ENCODE measurements around the gene LAIR1. TPM values are rescaled to one million over a fixed set of nuclear protein-coding genes. Genes with fewer than 3 reads are reported as not detected.
"Not testable (repeated sequence)": the region's sequence is repeated elsewhere in the genome, so short reads cannot be mapped to it uniquely, and the experiment has no call there.

The LAIR1 gene
- polyA plus RNA-seq, 3 donors = 48.0 to 202 (median 73.8) TPM

- Histone ChIP-seq H3K4me1 (ENCODE audit: control insufficient read depth in 1 of 2, insufficient read depth in 2 of 2, low read length in 2 of 2) (peaks cover 96 to 98% of the 10 kb centered on the region in 2 donors), H3K4me2 (replicated peaks; ENCODE audit: extremely low read depth, low read length, poor library complexity, severe bottlenecking) (no peak overlapping the region), H3K9me3 (replicated peaks in 1 of 2; ENCODE audit: control insufficient read depth in 1 of 2, insufficient read depth in 1 of 2, low read length in 2 of 2) (no peaks in the 10 kb centered on the region), H4K20me1 (ENCODE audit: insufficient read depth, low read length) (no peaks in the 10 kb centered on the region), H2AFZ (ENCODE audit: insufficient read depth, low read depth, low read length, poor library complexity, severe bottlenecking) (no peak overlapping the region), H3K9ac (ENCODE audit: insufficient read depth, low read length, poor library complexity, severe bottlenecking) (no peak overlapping the region), H3K36me3 (replicated peaks in 1 of 2; ENCODE audit: control insufficient read depth in 1 of 2, insufficient read depth in 2 of 2, low read length in 2 of 2) (no peaks in the 10 kb centered on the region), H3K79me2 (ENCODE audit: insufficient read depth, low read length) (peaks cover 8% of the 10 kb centered on the region), H3K27ac (ENCODE audit: low read depth in 1 of 2, low read length in 2 of 2) (no peak overlapping the region), H3K27me3 (ENCODE audit: control insufficient read depth in 2 of 2, insufficient read depth in 2 of 2, low read length in 2 of 2) (no peaks in the 10 kb centered on the region), H3K4me3 (replicated peaks in 1 of 3; ENCODE audit: low read depth in 2 of 3, low read length in 3 of 3) (no peak overlapping the region)
- no peak for TF ChIP-seq CTCF (IDR thresholded peaks at IDR 0.05)
- Mint-ChIP-seq H3K27ac (peak overlapping the region in 6 of 7 donors; percentile 72 to 99 (median 84)), H3K9me3 (peaks cover 0 to 7% (median 3%) of the 10 kb centered on the region in 7 donors), H3K36me3 (peaks cover 0 to 4% of the 10 kb centered on the region in 2 donors), H3K4me3 (peak overlapping the region in 1 of 2 donors; percentile 39), H3K27me3 (ENCODE audit: low read depth in 3 of 3) (peaks cover 0 to 2% (median 0%) of the 10 kb centered on the region in 3 donors), H3K4me1 (peaks cover 83% of the 10 kb centered on the region)
- DNase-seq = no peak
- intact Hi-C loops (cut with micrococcal nuclease) = loop anchor here in 1 of 2 donors (2.0 kb wide), 1 partner anchor 14 kb away; no protein-coding TSS in a partner anchor
- 8% methylated on average over 5 of the region's 11 CpGs for WGBS (ENCODE audit: insufficient coverage)
These were observed 12.0 kb upstream of the LAIR1 start for GRCh38 chr19:54376610-54377285.

DNA sequence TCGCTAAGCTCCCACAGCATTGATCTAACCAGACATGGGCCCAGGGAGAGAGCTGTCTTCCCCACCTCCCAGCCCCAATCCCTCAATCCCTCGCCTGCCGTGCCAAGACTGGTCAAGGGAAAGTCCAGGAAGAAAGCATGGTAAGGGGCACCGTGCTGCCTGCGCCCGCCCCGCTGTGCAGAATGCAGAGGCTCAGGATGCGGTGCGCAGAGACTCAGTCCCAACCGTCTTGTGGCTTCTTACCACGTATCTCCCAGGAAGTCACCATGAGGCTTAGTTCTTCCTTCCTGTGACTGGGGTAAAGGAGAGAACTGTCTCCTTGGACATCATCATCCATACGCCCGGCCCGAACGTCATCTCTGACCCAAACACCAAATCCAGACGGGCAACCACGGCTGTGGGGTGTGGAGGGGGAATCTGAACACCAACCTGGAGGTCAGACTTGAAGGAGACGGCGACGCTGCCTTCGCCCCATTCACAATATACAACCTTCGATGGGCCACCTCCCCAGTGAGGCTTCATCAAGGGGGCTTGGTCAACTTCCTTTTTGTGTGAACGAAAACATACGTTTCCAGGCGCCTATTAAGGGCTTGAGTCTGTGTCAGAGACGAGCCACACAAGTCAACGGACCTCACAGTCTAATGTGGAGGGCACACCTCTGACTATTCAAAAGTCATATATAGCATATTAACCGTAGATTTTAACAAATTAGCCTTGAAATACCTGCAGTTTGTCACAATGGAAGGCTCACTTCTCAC, 10.6 kb upstream of the LAIR1 start:
- H4K20me1 ChIP-seq (ENCODE audit: insufficient read depth, low read length); H3K9me3 ChIP-seq (replicated peaks in 1 of 2; ENCODE audit: control insufficient read depth in 1 of 2, insufficient read depth in 1 of 2, low read length in 2 of 2); H3K36me3 ChIP-seq (replicated peaks in 1 of 2; ENCODE audit: control insufficient read depth in 1 of 2, insufficient read depth in 2 of 2, low read length in 2 of 2); H3K9me3 Mint-ChIP-seq; H3K79me2 ChIP-seq (ENCODE audit: insufficient read depth, low read length); H3K27me3 Mint-ChIP-seq (ENCODE audit: low read depth in 3 of 3); intact Hi-C loops (cut with micrococcal nuclease); H3K27me3 ChIP-seq (ENCODE audit: control insufficient read depth in 2 of 2, insufficient read depth in 2 of 2, low read length in 2 of 2); H3K36me3 Mint-ChIP-seq; H2AFZ ChIP-seq (ENCODE audit: insufficient read depth, low read depth, low read length, poor library complexity, severe bottlenecking): not testable (repeated sequence)
- DNase-seq = peak; percentile 59 to 76 (median 70)
- WGBS (ENCODE audit: insufficient coverage) = 12% methylated on average over 15 of the region's 28 CpGs
- H3K27ac Mint-ChIP-seq = peak overlapping the region; percentile 96 to 99 (median 98)
- H3K4me3 Mint-ChIP-seq = peak overlapping the region; percentile 74 to 87
- Histone ChIP-seq H3K4me1 (ENCODE audit: control insufficient read depth in 1 of 2, insufficient read depth in 2 of 2, low read length in 2 of 2) (peaks cover 95 to 99% of the 10 kb centered on the region in 2 donors), H3K27ac (ENCODE audit: low read depth in 1 of 2, low read length in 2 of 2) (peak overlapping the region; percentile 93 to 98), H3K9ac (ENCODE audit: insufficient read depth, low read length, poor library complexity, severe bottlenecking) (peak overlapping the region; percentile 51), H3K4me3 (replicated peaks in 1 of 3; ENCODE audit: low read depth in 2 of 3, low read length in 3 of 3) (peak overlapping the region in 2 of 3 experiments; percentile 8 to 58), H3K4me2 (replicated peaks; ENCODE audit: extremely low read depth, low read length, poor library complexity, severe bottlenecking) (peak overlapping the region; percentile 51)
- H3K4me1 Mint-ChIP-seq = peaks cover 83% of the 10 kb centered on the region
